ENCODE data around the gene ZIM2.
A peak's percentile ranks its signal among the peaks of the same experiment; 100 is the strongest.

ZIM2 gene

GRCh38 chr19:56806639-56807038 lies 33.9 kb downstream of the ZIM2 start:
- DNase-seq = no peak
- no peak for ATAC-seq

- ATAC-seq = no peak
- DNase-seq = no peak
Observed at GRCh38 chr19:56778351-56778750, 62.2 kb downstream of the ZIM2 start.

GRCh38 chr19:56769650-56770049 lies 70.9 kb downstream of the ZIM2 start:
- ATAC-seq = no peak

GRCh38 chr19:56765137-56765536 lies 75.4 kb downstream of the ZIM2 start:
- DNase-seq = peak; percentile 30
- ATAC-seq = no peak

More at GRCh38 chr19:56769650-56770049, 70.9 kb downstream of the ZIM2 start:
- no peak for DNase-seq

- no peak for ATAC-seq
- DNase-seq = no peak
Observed at GRCh38 chr19:56764196-56764695, 76.3 kb downstream of the ZIM2 start.

- DNase-seq = no peak
- no peak for ATAC-seq
Observed at GRCh38 chr19:56760842-56761241, 79.7 kb downstream of the ZIM2 start.

- ATAC-seq (no peak), DNase-seq (no peak)
Observed at GRCh38 chr19:56759531-56759930, 81.0 kb downstream of the ZIM2 start.

GRCh38 chr19:56751078-56751489 lies 89.4 kb downstream of the ZIM2 start:
- no peak for DNase-seq

GRCh38 chr19:56750658-56751057 lies 89.9 kb downstream of the ZIM2 start:
- ATAC-seq = no peak

More at GRCh38 chr19:56751078-56751489, 89.4 kb downstream of the ZIM2 start:
- ATAC-seq = no peak

GRCh38 chr19:56748378-56748777 lies 92.1 kb downstream of the ZIM2 start:
- no peak for DNase-seq
- ATAC-seq = no peak

More at GRCh38 chr19:56750658-56751057, 89.9 kb downstream of the ZIM2 start:
- DNase-seq = no peak

GRCh38 chr19:56746367-56746766 lies 94.2 kb downstream of the ZIM2 start:
- DNase-seq (no peak), ATAC-seq (no peak)

GRCh38 chr19:56740501-56740900 lies 100.0 kb downstream of the ZIM2 start:
- DNase-seq (no peak), ATAC-seq (no peak)

GRCh38 chr19:56736571-56736970 lies 104.0 kb downstream of the ZIM2 start:
- ATAC-seq = no peak
- no peak for DNase-seq

- ATAC-seq = no peak
- DNase-seq = no peak
Observed at GRCh38 chr19:56732976-56733375, 107.5 kb downstream of the ZIM2 start.

- DNase-seq (no peak), ATAC-seq (no peak)
Observed at GRCh38 chr19:56727677-56728076, 112.8 kb downstream of the ZIM2 start.

GRCh38 chr19:56725829-56726424 lies 114.6 kb downstream of the ZIM2 start:
- no peak for ATAC-seq
- DNase-seq = no peak

All from stimulated activated naive CD8-positive, alpha-beta T cell treated with anti-CD3 and anti-CD28 coated beads, Interleukin-15, Interleukin-2, amounts not matched to agents 100 U/mL and 50 U/mL, for 24 hours (primary cell).